Adrenal gland (tissue), 5 donors: Measurements from ENCODE around the gene HNRNPUL1.

Source experiments
- CTCF ChIP-seq, 6 experiments: fragments of 450-650 bp in 4 of 6; fragments of 200-600 bp in 2 of 6; sonication (generic) in 1 of 6; IDR thresholded peaks; 1 replicate in 5 of 6; 2 replicates in 1 of 6; pipeline versions ENCODE4 v1.5.1 to v1.8.0; 2016 to 2021; ENCODE audit warnings: antibody characterized with exemption in 6 of 6, mild to moderate bottlenecking in 2 of 6, moderate library complexity in 1 of 6
- POLR2A ChIP-seq, 2 donors: fragments of 450-650 bp; IDR thresholded peaks; one replicate each; pipeline ENCODE4 v1.6.1; 2017; ENCODE audit warnings: antibody characterized with exemption in 2 of 2, mild to moderate bottlenecking in 2 of 2, moderate library complexity in 1 of 2
- donor health status: DM: no; HTN: no; CAD: no.

GRCh38 chr19:41310033-41310831 lies 46.1 kb downstream of the HNRNPUL1 start, which contains the start of gene CCDC97:
- TF ChIP-seq CTCF (IDR thresholded peaks at IDR 0.05) (peak in 1 of 6 experiments; percentile 15), POLR2A (IDR thresholded peaks at IDR 0.05) (peak; percentile 59 to 70)
